Sciatic nerve (tissue), 2 donors: ENCODE data around the gene PFDN4. TPM values are rescaled to one million over a fixed set of nuclear protein-coding genes. Genes with fewer than 3 reads are reported as not detected.

Source experiments
- ATAC-seq: fragments of 200-7000 bp; cut with Tn5 transposase; one replicate; pipeline ENCODE4 v1.9.1; 2020; ENCODE audit warnings: mild to moderate bottlenecking, moderate library complexity
- DNase-seq: peaks from one replicate; pipeline ENCODE4 v3.0.0-alpha.2; 2020; ENCODE audit warnings: low spot score
- intact Hi-C: fragments of 100-400 bp; cut with DNase I; formaldehyde crosslinking; loops from one replicate; pipeline ENCODE4 v1.14.2; 2022
- total RNA-seq: library from RNA; stranded (reverse); fragmentation: NEBNext Ultra II Directional; extraction: Animal tissue kit (Norgen Biotek cat#: 25700); gene quantifications from one replicate; pipeline ENCODE4 v1.2.1, GENCODE V29; 2021
- donor health status: DM: no; HTN: no; CAD: no.
- donor health status: DM: no; HTN: no; CAD: no.

The PFDN4 gene
- 26.3 TPM for total RNA-seq

- DNase-seq: peak; percentile 88
These were observed at the start of gene PFDN4 for GRCh38 chr20:54207743-54208547. Gene PFDN4, plus strand, starts transcription at chr20:54208087. Its CDS starts 14 bp downstream, at chr20:54208101.

GRCh38 chr20:54158226-54158625 is 49.7 kb upstream of the PFDN4 start:
- DNase-seq (no peak), ATAC-seq (no peak)
- intact Hi-C loops: no loop called here

More at GRCh38 chr20:54207743-54208547, at the start of gene PFDN4:
- intact Hi-C loops: no loop called here
- ATAC-seq: peak; percentile 96

- no peak for ATAC-seq
- DNase-seq: no peak
- intact Hi-C loops: no loop called here
These were observed 49.0 kb upstream of the PFDN4 start for GRCh38 chr20:54158856-54159418.

- ATAC-seq: no peak
- intact Hi-C loops: no loop called here
These were observed 47.6 kb upstream of the PFDN4 start for GRCh38 chr20:54160065-54161007.

GRCh38 chr20:54161008-54161820 is 46.7 kb upstream of the PFDN4 start:
- DNase-seq (no peak), ATAC-seq (no peak)
- intact Hi-C loops: no loop called here

More at GRCh38 chr20:54160065-54161007, 47.6 kb upstream of the PFDN4 start:
- DNase-seq: no peak

GRCh38 chr20:54161821-54162149 is 46.1 kb upstream of the PFDN4 start:
- intact Hi-C loops: no loop called here
- DNase-seq (no peak), ATAC-seq (no peak)

GRCh38 chr20:54162378-54163009 is 45.4 kb upstream of the PFDN4 start:
- ATAC-seq: no peak
- intact Hi-C loops: no loop called here

GRCh38 chr20:54163402-54163801 is 44.5 kb upstream of the PFDN4 start:
- DNase-seq: no peak

More at GRCh38 chr20:54162378-54163009, 45.4 kb upstream of the PFDN4 start:
- no peak for DNase-seq

GRCh38 chr20:54165014-54165413 is 42.9 kb upstream of the PFDN4 start:
- intact Hi-C loops: no loop called here
- no peak for DNase-seq
- ATAC-seq: no peak

More at GRCh38 chr20:54163402-54163801, 44.5 kb upstream of the PFDN4 start:
- no peak for ATAC-seq
- intact Hi-C loops: no loop called here

GRCh38 chr20:54165803-54166202 is 42.1 kb upstream of the PFDN4 start:
- intact Hi-C loops: no loop called here
- no peak for DNase-seq
- ATAC-seq: no peak

GRCh38 chr20:54166987-54167662 is 40.8 kb upstream of the PFDN4 start:
- DNase-seq (no peak), ATAC-seq (no peak)
- intact Hi-C loops: no loop called here

GRCh38 chr20:54167909-54168872 is 39.7 kb upstream of the PFDN4 start:
- no peak for ATAC-seq
- DNase-seq: no peak
- intact Hi-C loops: no loop called here

GRCh38 chr20:54168961-54169862 is 38.7 kb upstream of the PFDN4 start:
- DNase-seq (no peak), ATAC-seq (no peak)
- intact Hi-C loops: no loop called here

GRCh38 chr20:54170026-54170471 is 37.8 kb upstream of the PFDN4 start:
- DNase-seq: no peak

GRCh38 chr20:54170963-54171362 is 36.9 kb upstream of the PFDN4 start:
- no peak for DNase-seq
- no peak for ATAC-seq
- intact Hi-C loops: no loop called here

More at GRCh38 chr20:54170026-54170471, 37.8 kb upstream of the PFDN4 start:
- ATAC-seq: no peak
- intact Hi-C loops: no loop called here

GRCh38 chr20:54172532-54172855 is 35.4 kb upstream of the PFDN4 start:
- no peak for ATAC-seq
- intact Hi-C loops: no loop called here
- no peak for DNase-seq
